Measurements from ENCODE around the gene UVRAG. TPM values are rescaled to one million over a fixed set of nuclear protein-coding genes. Genes with fewer than 3 reads are reported as not detected.

The UVRAG gene
- total and polyA plus RNA-seq, 2 donors (not counting 1 experiment from before 2014, with no cell fraction given), result 37.7 to 94.1 TPM

- peaks cover 0 to 6% (median 0%) of the 10 kb centered on the region in 3 donors for H3K9me3 ChIP-seq (ENCODE audit: control extremely low read depth in 1 of 3, control insufficient read depth in 2 of 3, insufficient read depth in 1 of 3, low read length in 2 of 3)
- H3K27ac ChIP-seq (ENCODE audit: low read length in 2 of 2), result peak overlapping the region in 1 of 2 donors; percentile 5
- intact Hi-C loops (cut with micrococcal nuclease), result no loop called here
- peak overlapping the region; percentile 26 for H3K4me2 ChIP-seq (replicated peaks; ENCODE audit: low read depth, low read length, poor library complexity, severe bottlenecking)
- ChIA-PET CTCF (interaction anchor here (0.8 to 1.2 kb wide), 2 partner anchors 22 to 24 kb away, joined by 3 to 4 read pairs; no protein-coding TSS in a partner anchor), POLR2A (no interaction called here)
- H3K79me2 ChIP-seq (ENCODE audit: control insufficient read depth, insufficient read depth, low read length), result peaks cover 100% of the 10 kb centered on the region
- no peak overlapping the region for H3K9ac ChIP-seq (ENCODE audit: low read length)
- TF ChIP-seq, protein P1, sequence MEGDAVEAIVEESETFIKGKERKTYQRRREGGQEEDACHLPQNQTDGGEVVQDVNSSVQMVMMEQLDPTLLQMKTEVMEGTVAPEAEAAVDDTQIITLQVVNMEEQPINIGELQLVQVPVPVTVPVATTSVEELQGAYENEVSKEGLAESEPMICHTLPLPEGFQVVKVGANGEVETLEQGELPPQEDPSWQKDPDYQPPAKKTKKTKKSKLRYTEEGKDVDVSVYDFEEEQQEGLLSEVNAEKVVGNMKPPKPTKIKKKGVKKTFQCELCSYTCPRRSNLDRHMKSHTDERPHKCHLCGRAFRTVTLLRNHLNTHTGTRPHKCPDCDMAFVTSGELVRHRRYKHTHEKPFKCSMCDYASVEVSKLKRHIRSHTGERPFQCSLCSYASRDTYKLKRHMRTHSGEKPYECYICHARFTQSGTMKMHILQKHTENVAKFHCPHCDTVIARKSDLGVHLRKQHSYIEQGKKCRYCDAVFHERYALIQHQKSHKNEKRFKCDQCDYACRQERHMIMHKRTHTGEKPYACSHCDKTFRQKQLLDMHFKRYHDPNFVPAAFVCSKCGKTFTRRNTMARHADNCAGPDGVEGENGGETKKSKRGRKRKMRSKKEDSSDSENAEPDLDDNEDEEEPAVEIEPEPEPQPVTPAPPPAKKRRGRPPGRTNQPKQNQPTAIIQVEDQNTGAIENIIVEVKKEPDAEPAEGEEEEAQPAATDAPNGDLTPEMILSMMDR (IDR thresholded peaks at IDR 0.05), result no peak
- no peak for TF ChIP-seq EZH2 (IDR thresholded peaks at IDR 0.05; ENCODE audit: borderline replicate concordance, insufficient read depth, low read depth, low read length, poor library complexity, severe bottlenecking)
- H3K36me3 ChIP-seq (replicated peaks in 1 of 2; ENCODE audit: control extremely low read depth in 1 of 2, control insufficient read depth in 1 of 2, extremely low read depth in 1 of 2, insufficient read depth in 2 of 2, low read length in 1 of 2), result peaks cover 0 to 10% of the 10 kb centered on the region in 2 experiments
- Mint-ChIP-seq H3K27ac (peak overlapping the region; percentile 57), H3K4me3 (no peak overlapping the region), H3K4me1 (peaks cover 58% of the 10 kb centered on the region), H3K9me3 (ENCODE audit: insufficient read depth) (no peaks in the 10 kb centered on the region), H3K27me3 (no peaks in the 10 kb centered on the region)
- DNase-seq, result no peak
- no peaks in the 10 kb centered on the region for H3K27me3 ChIP-seq (replicated peaks in 1 of 4; ENCODE audit: control extremely low read depth in 1 of 4, control insufficient read depth in 3 of 4, insufficient read depth in 4 of 4, low read length in 3 of 4)
- H4K20me1 ChIP-seq (ENCODE audit: control insufficient read depth, insufficient read depth, low read length, poor library complexity, severe bottlenecking), result peaks cover 90% of the 10 kb centered on the region
- H3K4me1 ChIP-seq (ENCODE audit: control insufficient read depth in 2 of 2, insufficient read depth in 2 of 2, low read length in 2 of 2), result peaks cover 22 to 40% of the 10 kb centered on the region in 2 donors
- no peak overlapping the region for H2AFZ ChIP-seq (ENCODE audit: insufficient read depth, low read depth, low read length, poor library complexity, severe bottlenecking)
- no peak overlapping the region for H3K4me3 ChIP-seq (ENCODE audit: control extremely low read depth in 1 of 5, extremely low read depth in 1 of 5, insufficient read depth in 1 of 5, low read depth in 2 of 5, low read length in 4 of 5)
- no peak for ATAC-seq (ENCODE audit: low read depth)
Measured at GRCh38 chr11:75845324-75845723, 30.3 kb downstream of the UVRAG start.

DNA sequence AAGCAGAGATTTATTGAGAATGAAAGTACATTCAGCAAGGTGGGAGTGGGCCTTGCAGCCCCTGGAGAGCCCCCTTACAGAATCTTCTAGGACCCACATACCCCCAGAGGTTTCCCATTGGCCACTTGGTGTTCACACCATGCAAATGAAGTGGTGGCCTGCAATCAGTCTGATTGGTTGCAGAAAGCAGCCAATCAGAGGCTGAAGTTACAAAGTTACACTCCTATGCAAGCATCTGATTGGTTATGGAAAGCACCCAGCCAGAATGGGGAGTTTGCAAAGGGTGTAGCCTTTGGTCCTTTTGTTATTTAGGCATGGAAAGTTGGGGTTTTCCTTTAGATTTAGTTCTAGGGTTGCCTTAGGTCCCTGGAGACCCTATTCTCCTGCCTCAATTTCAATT is 34.9 kb downstream of the UVRAG start:
- ATAC-seq (ENCODE audit: low read depth) (no peak), DNase-seq (no peak)
- Mint-ChIP-seq H3K9me3 (ENCODE audit: insufficient read depth) (no peaks in the 10 kb centered on the region), H3K27me3 (no peaks in the 10 kb centered on the region), H3K27ac (no peak overlapping the region), H3K4me1 (peaks cover 49% of the 10 kb centered on the region), H3K4me3 (peak overlapping the region; percentile 55)
- H3K79me2 ChIP-seq (ENCODE audit: control insufficient read depth, insufficient read depth, low read length), result peaks cover 98% of the 10 kb centered on the region
- intact Hi-C loops (cut with micrococcal nuclease), result no loop called here
- H3K27me3 ChIP-seq (replicated peaks in 1 of 4; ENCODE audit: control extremely low read depth in 1 of 4, control insufficient read depth in 3 of 4, insufficient read depth in 4 of 4, low read length in 3 of 4), result no peaks in the 10 kb centered on the region
- CTCF ChIA-PET, result no interaction called here
- no peak overlapping the region for H2AFZ ChIP-seq (ENCODE audit: insufficient read depth, low read depth, low read length, poor library complexity, severe bottlenecking)
- H3K4me2 ChIP-seq (replicated peaks; ENCODE audit: low read depth, low read length, poor library complexity, severe bottlenecking), result peak overlapping the region; percentile 13
- peaks cover 0 to 6% (median 0%) of the 10 kb centered on the region in 3 donors for H3K9me3 ChIP-seq (ENCODE audit: control extremely low read depth in 1 of 3, control insufficient read depth in 2 of 3, insufficient read depth in 1 of 3, low read length in 2 of 3)
- peaks cover 22 to 29% of the 10 kb centered on the region in 2 donors for H3K4me1 ChIP-seq (ENCODE audit: control insufficient read depth in 2 of 2, insufficient read depth in 2 of 2, low read length in 2 of 2)
- peak overlapping the region in 1 of 2 donors; percentile 52 for H3K27ac ChIP-seq (ENCODE audit: low read length in 2 of 2)
- TF ChIP-seq, protein P1 (IDR thresholded peaks at IDR 0.05), result no peak
- TF ChIP-seq EZH2 (IDR thresholded peaks at IDR 0.05; ENCODE audit: borderline replicate concordance, insufficient read depth, low read depth, low read length, poor library complexity, severe bottlenecking), result no peak
- H3K4me3 ChIP-seq (ENCODE audit: control extremely low read depth in 1 of 5, extremely low read depth in 1 of 5, insufficient read depth in 1 of 5, low read depth in 2 of 5, low read length in 4 of 5), result no peak overlapping the region
- POLR2A ChIA-PET, result no interaction called here
- peaks cover 3 to 28% of the 10 kb centered on the region in 2 experiments for H3K36me3 ChIP-seq (replicated peaks in 1 of 2; ENCODE audit: control extremely low read depth in 1 of 2, control insufficient read depth in 1 of 2, extremely low read depth in 1 of 2, insufficient read depth in 2 of 2, low read length in 1 of 2)
- H4K20me1 ChIP-seq (ENCODE audit: control insufficient read depth, insufficient read depth, low read length, poor library complexity, severe bottlenecking), result peaks cover 81% of the 10 kb centered on the region
- H3K9ac ChIP-seq (ENCODE audit: low read length), result no peak overlapping the region
